GM15510 (cell line): ENCODE measurements around the gene UTP25.

ENCODE experiments used
- POLR2A ChIP-seq: IDR thresholded peaks from 3 replicates; pipeline ENCODE4 v1.6.1; 2011; ENCODE audit warnings: borderline replicate concordance; ENCODE audit not compliant: insufficient read length; ENCODE audit errors: extremely low read depth

UTP25 gene

GRCh38 chr1:209850342-209850979 is 22.7 kb downstream of the UTP25 start:
- no peak for TF ChIP-seq POLR2A

- no peak for TF ChIP-seq POLR2A
Observed at GRCh38 chr1:209853676-209854075, 25.9 kb downstream of the UTP25 start.

- no peak for TF ChIP-seq POLR2A
Observed at GRCh38 chr1:209854196-209854595, 26.4 kb downstream of the UTP25 start.

- no peak for TF ChIP-seq POLR2A
Observed at GRCh38 chr1:209855006-209855405, 27.2 kb downstream of the UTP25 start.

- TF ChIP-seq POLR2A: no peak
Observed at GRCh38 chr1:209855623-209856022, 27.9 kb downstream of the UTP25 start.

GRCh38 chr1:209858561-209859103 is 30.9 kb downstream of the UTP25 start:
- no peak for TF ChIP-seq POLR2A

GRCh38 chr1:209860293-209860881 is 32.6 kb downstream of the UTP25 start:
- no peak for TF ChIP-seq POLR2A

GRCh38 chr1:209861242-209861641 is 33.5 kb downstream of the UTP25 start:
- no peak for TF ChIP-seq POLR2A

- TF ChIP-seq POLR2A: no peak
Observed at GRCh38 chr1:209862391-209863356, 34.9 kb downstream of the UTP25 start.

GRCh38 chr1:209863766-209864485 is 36.2 kb downstream of the UTP25 start:
- no peak for TF ChIP-seq POLR2A

GRCh38 chr1:209866201-209866600 is 38.4 kb downstream of the UTP25 start:
- TF ChIP-seq POLR2A: no peak

GRCh38 chr1:209869291-209870149 is 41.7 kb downstream of the UTP25 start:
- TF ChIP-seq POLR2A: no peak

GRCh38 chr1:209870151-209870831 is 42.5 kb downstream of the UTP25 start:
- no peak for TF ChIP-seq POLR2A
